Measurements from ENCODE around the gene PDE6G.
"Not testable (repeated sequence)": the region's sequence is repeated elsewhere in the genome, so short reads cannot be mapped to it uniquely, and the experiment has no call there.

The PDE6G gene

DNA sequence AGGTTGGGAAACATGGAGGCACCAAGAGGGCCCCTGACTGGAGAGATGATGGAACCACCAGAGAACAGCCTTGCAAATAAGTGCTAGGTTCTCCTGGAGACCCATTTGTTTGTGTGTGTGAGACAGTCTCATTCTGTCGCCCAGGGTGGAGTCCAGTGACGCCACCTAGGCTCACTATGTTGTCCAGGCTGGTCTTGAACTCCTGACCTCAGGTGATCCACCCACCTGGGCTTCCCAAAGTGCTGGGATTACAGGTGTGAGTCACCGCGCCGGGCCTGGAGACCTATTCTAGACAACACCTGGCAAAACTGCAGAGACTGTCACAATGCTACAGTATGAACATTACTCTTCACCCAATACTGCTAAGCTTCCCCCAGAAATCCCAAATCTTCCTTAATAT lies 20.9 kb downstream of the PDE6G start:
- DNase-seq (ENCODE audit: low spot score) = no peak

DNA sequence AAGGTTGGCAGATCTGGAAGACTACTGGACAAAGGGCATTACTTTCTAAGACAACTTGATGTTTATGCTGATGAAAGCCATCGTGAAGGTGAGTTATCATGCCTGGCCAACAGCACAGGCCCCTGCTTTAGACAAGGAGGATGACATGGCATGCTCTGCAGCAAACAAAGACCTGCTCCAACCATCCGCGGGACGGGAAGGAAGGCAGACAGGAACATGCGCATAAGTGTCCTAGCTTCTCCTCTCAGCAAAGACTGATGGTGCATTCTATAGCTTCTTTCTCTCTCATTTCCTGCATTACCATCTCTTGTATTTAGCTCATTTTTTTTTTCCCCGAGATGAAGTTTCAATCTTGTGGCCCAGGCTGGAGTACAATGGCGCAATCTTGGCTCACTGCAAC lies 24.9 kb downstream of the PDE6G start:
- DNase-seq (ENCODE audit: low spot score) = no peak

DNA sequence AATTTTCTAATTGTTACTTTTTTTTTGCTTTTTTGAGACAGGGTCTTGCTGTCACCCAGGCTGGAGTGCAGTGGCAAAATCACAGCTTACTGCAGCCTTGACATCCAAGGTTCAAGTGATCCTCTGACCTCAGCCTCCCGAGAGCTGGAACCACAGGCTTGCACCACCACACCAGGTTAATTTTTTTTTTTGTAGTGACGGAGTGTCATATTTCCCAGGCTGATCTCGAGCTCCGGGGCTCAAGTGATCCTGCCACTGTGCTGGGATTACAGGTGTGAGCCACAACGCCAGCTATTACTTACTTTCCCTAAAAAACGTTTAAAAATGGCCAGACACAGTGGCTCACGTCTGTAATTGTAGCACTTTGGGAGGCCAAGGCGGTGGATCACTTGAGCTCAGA lies 26.1 kb downstream of the PDE6G start:
- no peak for DNase-seq (ENCODE audit: low spot score)

DNA sequence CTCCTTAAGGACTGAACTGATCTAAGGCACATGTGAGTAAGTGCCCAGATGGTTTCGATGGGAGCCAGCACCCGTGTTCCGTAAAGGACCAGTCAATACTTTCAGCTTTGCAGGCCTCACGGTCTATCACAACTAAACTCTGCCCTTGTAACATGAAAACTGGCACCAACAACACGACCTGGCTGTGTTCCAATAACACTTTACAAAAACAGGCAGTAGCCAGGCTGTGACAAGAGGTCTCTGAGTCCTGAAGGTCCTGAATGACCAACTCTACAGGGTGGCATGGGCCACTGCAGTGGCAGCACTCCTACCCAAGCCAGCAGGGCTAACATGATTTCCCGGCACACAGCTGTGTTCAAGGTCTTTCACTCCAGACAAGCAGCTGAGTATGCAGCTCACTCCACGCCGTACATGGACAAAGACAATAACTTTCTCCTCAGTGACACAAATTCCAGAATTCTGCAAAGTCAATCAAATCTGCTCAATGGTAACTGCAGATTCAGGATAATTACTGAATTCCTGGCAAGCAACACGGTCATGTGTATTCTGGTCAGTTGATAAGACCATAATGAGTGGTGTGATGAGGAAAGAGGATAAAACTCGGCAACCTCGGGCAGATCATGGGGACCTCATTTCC lies 34.7 kb downstream of the PDE6G start:
- no peak for DNase-seq (ENCODE audit: low spot score)

DNA sequence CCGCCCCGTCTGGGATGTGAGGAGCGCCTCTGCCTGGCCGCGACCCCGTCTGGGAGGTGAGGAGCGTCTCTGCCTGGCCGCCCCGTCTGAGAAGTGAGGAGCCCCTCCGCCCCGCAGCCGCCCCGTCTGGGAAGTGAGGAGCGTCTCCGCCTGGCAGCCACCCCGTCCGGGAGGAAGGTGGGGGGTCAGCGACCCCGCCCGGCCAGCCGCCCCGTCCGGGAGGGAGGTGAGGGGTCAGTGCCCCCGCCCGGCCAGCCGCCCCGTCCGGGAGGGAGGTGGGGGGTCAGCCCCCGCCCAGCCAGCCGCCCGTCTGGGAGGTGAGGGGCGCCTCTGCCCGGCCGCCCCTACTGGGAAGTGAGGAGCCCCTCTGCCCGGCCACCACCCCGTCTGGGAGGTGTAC lies 38.0 kb downstream of the PDE6G start:
- DNase-seq (ENCODE audit: low spot score) = not testable (repeated sequence)

DNA sequence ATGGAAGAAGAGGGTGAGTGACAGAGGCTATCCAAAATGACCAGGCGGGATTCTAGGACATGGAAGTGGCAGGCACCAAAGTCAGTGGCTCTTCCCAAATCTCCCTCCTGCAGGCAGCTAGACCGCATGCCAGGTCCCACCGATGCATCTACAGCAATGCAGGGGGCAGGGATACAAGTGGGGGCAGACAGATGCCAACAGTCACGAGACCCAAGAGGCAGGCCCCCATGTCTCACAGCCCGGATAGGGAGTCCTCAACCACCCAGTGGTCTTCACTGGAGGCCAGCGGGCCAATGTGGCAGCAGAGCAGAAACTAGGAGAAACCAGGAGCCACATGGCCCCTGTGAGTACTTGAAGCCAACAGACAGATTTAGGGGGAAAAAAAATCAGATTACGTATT lies 39.5 kb downstream of the PDE6G start:
- DNase-seq (ENCODE audit: low spot score) = no peak

DNA sequence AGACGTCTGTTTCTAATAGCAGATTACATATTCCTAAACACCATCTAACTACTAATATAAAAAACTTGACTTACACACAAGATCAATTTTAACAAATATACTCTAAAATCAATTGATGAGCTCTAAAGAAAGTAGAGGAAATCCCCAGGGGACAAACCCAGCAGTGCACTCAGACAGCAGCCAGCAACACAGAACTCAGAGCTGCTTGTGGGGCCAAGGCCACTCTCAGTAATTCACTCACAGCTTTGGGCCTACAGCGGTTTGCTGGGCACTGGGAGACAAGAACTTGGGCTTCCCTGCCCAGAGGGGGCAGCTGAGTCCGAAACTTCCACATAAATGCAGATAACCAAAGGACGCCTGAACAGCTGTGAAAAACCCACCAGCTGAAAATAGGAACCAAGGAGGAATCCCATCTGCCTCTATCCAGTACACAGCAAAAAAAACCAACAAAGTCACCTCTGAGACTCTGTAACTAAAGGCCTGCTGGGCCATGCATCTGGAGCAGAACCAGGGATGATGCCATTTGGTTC lies 40.9 kb downstream of the PDE6G start:
- DNase-seq (ENCODE audit: low spot score) = no peak

DNA sequence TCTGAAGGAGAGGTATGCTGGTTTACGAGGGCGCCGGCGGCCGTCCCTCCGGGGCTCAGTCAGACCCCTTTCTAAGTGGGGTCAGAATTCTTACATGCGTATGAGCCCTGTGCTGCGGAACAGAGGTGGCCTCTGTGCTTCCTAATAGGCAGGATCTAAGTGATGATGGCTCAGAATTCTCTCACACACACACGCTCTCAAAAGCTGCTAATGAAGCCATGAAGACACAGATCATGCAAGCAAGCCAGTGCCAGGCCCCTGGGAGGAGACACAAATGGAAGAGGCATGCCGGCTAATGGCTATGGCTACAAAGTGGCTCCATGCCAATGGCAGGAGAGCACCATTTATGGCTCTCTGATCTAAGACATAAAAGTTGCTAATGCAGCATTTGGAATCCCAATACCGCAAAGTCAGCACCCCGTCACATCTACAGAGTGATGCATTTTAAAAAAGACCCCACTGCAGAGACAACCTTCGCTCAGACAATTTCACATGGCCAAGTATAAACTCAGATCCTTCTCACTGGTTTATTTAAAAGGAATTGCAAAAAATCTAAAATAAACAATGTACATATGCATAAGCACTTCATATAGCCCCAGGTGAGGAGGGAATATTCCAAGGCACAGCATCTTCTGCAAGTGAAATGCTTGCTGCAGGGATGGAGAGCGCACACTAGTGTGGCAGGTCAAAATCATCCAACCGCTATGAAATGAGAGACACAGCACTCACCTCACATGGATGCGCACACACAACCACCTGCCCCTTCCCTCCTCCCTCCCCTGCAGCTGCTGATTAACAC lies 44.0 kb downstream of the PDE6G start:
- DNase-seq (ENCODE audit: low spot score) = no peak

DNA sequence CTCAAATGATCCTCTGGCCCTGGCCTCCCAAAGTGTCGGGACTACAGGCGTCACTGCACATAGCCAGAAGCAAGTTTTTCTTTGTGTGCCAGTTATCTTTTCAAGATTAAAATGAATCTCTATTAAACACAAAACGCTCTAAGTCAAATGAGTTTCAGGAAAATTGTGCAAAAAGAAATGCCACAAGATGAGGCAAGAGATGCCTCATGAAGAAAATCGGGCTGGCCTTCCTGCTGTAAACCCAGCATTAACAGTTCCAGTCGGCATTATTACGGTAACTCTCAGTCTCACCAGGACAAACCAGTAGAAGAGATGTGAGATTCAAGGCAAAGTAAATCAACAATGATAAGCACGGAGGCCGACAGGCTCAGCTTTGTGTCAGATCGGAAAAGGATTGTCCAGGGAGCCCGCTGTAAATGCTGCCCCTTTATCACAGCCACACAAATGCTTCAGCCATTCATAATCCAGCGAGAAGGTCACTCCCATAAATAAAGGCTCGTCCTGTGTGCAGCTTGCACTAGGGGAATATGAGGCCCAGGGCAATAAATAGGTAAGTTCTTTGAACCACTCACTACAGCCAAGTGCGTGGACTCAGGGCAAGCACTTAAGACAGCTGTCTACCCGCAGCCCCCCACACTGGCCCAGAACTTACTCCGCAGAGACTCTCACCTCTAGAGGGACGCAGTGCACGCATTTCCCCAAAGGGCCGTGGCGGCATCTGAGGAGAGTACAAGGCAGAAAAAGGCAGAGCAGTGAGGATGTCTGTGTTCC lies 46.6 kb downstream of the PDE6G start:
- DNase-seq (ENCODE audit: low spot score) = no peak

DNA sequence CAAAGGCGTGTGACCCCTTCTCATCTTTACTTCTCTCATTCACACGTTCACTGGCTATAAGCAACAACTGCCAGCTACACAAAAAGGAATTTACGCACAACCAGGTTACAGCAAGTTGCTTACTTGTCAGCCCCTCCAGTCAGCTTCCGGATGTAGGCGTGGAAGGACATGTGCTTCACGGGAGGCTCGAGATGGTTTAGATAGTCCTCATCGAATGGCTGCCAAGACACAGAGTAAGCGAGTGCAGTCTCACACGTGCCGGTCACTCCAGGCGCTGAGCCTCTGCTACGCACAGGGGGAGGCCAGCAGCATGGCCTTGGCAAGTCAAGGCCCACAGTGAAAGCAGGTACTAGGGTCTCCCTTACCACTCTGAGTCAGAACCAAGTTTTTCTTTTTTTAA lies 47.7 kb downstream of the PDE6G start:
- DNase-seq (ENCODE audit: low spot score) = no peak

DNA sequence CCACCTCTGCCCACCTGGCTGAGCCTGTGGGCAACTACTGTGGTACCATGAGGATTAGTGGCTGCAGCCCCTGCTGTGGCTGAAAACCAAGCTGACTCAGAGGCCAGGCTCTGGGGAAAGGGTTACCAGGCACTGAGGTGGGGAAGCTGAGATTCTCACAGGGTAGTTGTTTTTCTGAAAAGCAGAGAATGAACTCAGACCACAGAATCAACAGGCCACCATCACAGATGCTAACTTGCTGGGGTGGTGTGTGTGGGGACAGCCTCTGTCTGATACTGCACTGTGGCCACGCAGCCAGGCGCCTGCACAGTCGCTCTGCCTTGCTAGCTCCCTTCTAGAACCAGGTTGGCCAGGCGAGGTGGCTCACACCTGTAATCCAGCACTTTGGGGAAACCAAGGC lies 48.3 kb downstream of the PDE6G start:
- DNase-seq (ENCODE audit: low spot score) = no peak

DNA sequence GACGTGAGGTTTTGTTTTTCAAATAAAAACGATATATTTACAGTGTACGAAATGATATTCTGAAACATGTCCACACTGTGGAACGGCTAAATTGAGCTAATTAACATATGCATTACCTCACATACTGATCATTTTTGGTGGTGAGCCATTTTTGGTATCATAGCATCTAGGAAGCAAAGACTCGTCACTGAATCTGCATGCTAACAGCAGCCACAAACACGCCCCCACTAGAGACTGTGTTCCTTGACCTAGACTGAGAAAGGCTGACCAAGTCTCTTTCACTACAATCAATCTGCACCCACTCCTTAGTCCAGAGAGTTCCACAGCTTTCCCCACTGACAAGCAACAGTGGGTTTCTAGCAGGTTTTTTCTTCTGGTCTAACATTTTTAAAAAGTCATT lies 48.9 kb downstream of the PDE6G start:
- no peak for DNase-seq (ENCODE audit: low spot score)

DNA sequence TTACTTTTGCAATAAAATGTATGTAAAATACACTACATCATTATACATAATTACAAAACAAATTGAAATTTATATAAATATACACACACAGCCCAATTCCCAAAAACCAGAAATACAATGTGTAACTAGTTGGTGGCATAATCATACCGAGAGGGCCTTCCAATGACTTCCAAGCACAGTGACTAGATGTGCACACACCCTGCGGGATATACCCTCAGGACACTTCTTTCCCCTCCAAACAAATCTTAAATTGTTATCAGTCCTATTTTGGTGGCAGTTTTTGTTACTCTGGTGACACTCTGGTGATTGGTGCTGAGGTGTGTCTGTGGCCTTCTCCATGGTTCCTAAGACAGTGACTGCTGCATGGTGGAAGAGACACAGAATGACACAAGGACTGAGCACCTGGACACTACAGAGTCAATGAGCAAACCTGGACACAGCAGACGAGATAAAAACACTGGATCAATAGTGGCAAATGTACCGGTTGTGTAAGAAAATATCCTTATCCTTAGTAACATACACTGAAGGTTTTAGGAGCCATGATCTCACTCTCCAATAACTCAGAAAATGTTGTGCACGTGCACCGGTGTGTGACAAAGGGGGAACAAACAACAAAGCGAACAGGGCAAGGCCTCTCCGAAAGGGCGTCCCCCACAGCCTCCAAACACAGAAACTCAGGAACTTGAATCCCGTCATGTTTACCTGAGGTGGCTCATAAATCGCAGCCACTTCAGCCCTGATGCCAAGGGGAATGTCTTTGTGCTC lies 52.3 kb downstream of the PDE6G start:
- no peak for DNase-seq (ENCODE audit: low spot score)

DNA sequence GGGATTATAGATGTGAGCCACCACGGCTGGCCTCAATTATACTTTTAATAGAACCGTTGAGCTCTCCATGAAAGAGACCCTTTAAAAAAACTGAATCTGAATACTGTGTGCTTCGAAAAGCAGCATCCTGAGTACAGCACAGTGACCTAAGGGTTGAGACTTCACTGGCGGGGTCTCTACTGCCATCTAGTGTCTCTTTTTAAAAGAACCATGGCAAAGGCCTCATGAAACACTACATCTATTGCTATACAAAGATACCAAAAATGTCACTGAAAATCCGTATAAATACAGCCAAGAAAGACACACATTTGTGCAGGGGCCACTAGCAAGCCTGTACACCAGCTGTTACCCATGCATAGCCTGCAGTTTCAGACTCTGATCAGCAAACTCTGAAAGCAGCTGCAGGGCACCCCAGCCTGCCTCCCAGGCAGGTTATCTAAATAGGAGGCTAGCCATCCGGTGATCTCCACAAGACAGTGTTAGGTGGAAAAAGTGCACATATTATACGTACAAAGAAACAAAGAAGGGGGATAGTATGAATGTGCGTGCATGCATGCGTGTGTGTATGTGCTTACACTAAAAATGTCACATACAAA lies 54.7 kb downstream of the PDE6G start:
- DNase-seq (ENCODE audit: low spot score) = no peak

Data from left forelimb (tissue), 1 donor.